K562 (cell line): ENCODE data around the gene PRM1. TPM values are rescaled to one million over a fixed set of nuclear protein-coding genes. Genes with fewer than 3 reads are reported as not detected.

Experiments
- ATF6 ChIP-seq: sonication (generic); formaldehyde crosslinking; IDR thresholded peaks from 2 replicates; pipeline ENCODE4 v1.4.0; 2020; ENCODE audit warnings: mild to moderate bottlenecking, missing genetic modification reagents
- BRD9 ChIP-seq: fragments of 450-650 bp; IDR thresholded peaks from 2 replicates; pipeline ENCODE4 v1.6.1; 2018; ENCODE audit warnings: low read depth; ENCODE audit not compliant: partially characterized antibody
- CC2D1A ChIP-seq: fragments of 450-650 bp; IDR thresholded peaks from 2 replicates; pipeline ENCODE4 v1.6.1; 2017; ENCODE audit warnings: mild to moderate bottlenecking
- E2F1 ChIP-seq: sonication (generic); formaldehyde crosslinking; IDR thresholded peaks from 2 replicates; pipeline ENCODE4 v1.8.1; 2023; ENCODE audit warnings: mild to moderate bottlenecking, missing genetic modification reagents, moderate library complexity
- E2F5 ChIP-seq: sonication (generic); formaldehyde crosslinking; IDR thresholded peaks from 2 replicates; pipeline ENCODE4 v1.8.0; 2022; ENCODE audit warnings: mild to moderate bottlenecking, missing genetic modification reagents
- FOXA3 ChIP-seq, 2 experiments: fragments of 450-650 bp in 1 of 2; sonication (generic) in 1 of 2; formaldehyde crosslinking; IDR thresholded peaks in 1 of 2; conservative IDR thresholded peaks in 1 of 2; 2 replicates each; pipeline versions ENCODE4 v1.4.0 to v1.8.0; 2020 to 2022; ENCODE audit warnings: mild to moderate bottlenecking in 2 of 2, missing genetic modification reagents in 1 of 2
- HSF4 ChIP-seq: fragments of 250-450 bp; sonication (Bioruptor Pico); IDR thresholded peaks from 2 replicates; pipeline ENCODE4 v2.1.2; 2022; ENCODE audit warnings: mild to moderate bottlenecking, moderate library complexity, borderline replicate concordance
- MTF1 ChIP-seq: fragments of 250-450 bp; sonication (Bioruptor Pico); IDR thresholded peaks from 2 replicates; pipeline ENCODE4 v1.9.0; 2021; ENCODE audit warnings: moderate library complexity, mild to moderate bottlenecking, inconsistent platforms, borderline replicate concordance
- POU5F1 ChIP-seq: fragments of 150-350 bp; IDR thresholded peaks from 2 replicates; pipeline ENCODE4 v1.6.1; 2014; ENCODE audit warnings: borderline replicate concordance, low read length, low read depth, mild to moderate bottlenecking; ENCODE audit not compliant: partially characterized antibody
- SNAPC5 ChIP-seq: fragments of 250-450 bp; sonication (Bioruptor Pico); IDR thresholded peaks from 2 replicates; pipeline ENCODE4 v1.8.0; 2021; ENCODE audit warnings: moderate library complexity, mild to moderate bottlenecking, inconsistent platforms
- THRAP3 ChIP-seq: fragments of 450-650 bp; IDR thresholded peaks from 2 replicates; pipeline ENCODE4 v1.6.1; 2016; ENCODE audit warnings: mild to moderate bottlenecking, inconsistent platforms, borderline replicate concordance
- ZKSCAN1 ChIP-seq: fragments of 150-350 bp; IDR thresholded peaks from 2 replicates; pipeline ENCODE4 v1.6.1; 2016; ENCODE audit warnings: low read depth, low read length
- ZNF134 ChIP-seq: fragments of 250-450 bp; sonication (Bioruptor Pico); conservative IDR thresholded peaks from 2 replicates; pipeline ENCODE4 v1.4.0; 2020
- ZNF146 ChIP-seq: IDR thresholded peaks from one replicate; pipeline ENCODE4 v1.6.1; 2018; ENCODE audit warnings: missing compliant biosample characterization; ENCODE audit not compliant: unreplicated experiment
- polyA plus RNA-seq, 8 experiments: library from polyadenylated mRNA; depleted of rRNA in 4 of 8; stranded (reverse) in 5 of 8; unstranded in 3 of 8; fragments of >200 nt; fragmentation: Nextera tagmentation in 2 of 8; fragmentation: Illumina TruSeq in 1 of 8; extraction: Ambion mirVana in 2 of 8; extraction: Trizol in 1 of 8; gene quantifications; 2 replicates each; pipeline versions ENCODE4 v1.2.1 to v1.2.3, GENCODE V29; 2011 to 2014; ENCODE audit warnings: inconsistent platforms in 1 of 8, missing spikeins in 1 of 8
- total RNA-seq, 7 experiments: library from RNA; depleted of rRNA in 6 of 7; stranded (reverse); fragments of >200 nt in 6 of 7; fragmentation: Illumina TruSeq in 2 of 7; extraction: Trizol in 2 of 7; gene quantifications; 2 replicates each; pipeline versions ENCODE4 v1.2.1 to v1.2.3, GENCODE V29; 2011 to 2021; ENCODE audit warnings: low replicate concordance in 1 of 7
- TF ChIP-seq, protein P1 (sequence below): fragments of 450-650 bp; formaldehyde crosslinking; conservative IDR thresholded peaks from 2 replicates; pipeline ENCODE4 v1.4.0; 2022; ENCODE audit warnings: mild to moderate bottlenecking, missing genetic modification characterization
- TF ChIP-seq, protein P2 (sequence below): fragments of 250-450 bp; sonication (Bioruptor Pico); IDR thresholded peaks from 2 replicates; pipeline ENCODE4 v1.5.0; 2021
- TF ChIP-seq, protein P3 (sequence below): IDR thresholded peaks from 2 replicates; pipeline ENCODE4 v1.6.1; 2011; ENCODE audit warnings: borderline replicate concordance, low read depth, mild to moderate bottlenecking, moderate library complexity, low read length; ENCODE audit not compliant: insufficient read depth, poor library complexity, severe bottlenecking

The PRM1 gene
- total and polyA plus RNA-seq, 9 of the 15 experiments (the other 6 are each of a cell fraction or from before 2014, with no cell fraction given), result not detected

DNA sequence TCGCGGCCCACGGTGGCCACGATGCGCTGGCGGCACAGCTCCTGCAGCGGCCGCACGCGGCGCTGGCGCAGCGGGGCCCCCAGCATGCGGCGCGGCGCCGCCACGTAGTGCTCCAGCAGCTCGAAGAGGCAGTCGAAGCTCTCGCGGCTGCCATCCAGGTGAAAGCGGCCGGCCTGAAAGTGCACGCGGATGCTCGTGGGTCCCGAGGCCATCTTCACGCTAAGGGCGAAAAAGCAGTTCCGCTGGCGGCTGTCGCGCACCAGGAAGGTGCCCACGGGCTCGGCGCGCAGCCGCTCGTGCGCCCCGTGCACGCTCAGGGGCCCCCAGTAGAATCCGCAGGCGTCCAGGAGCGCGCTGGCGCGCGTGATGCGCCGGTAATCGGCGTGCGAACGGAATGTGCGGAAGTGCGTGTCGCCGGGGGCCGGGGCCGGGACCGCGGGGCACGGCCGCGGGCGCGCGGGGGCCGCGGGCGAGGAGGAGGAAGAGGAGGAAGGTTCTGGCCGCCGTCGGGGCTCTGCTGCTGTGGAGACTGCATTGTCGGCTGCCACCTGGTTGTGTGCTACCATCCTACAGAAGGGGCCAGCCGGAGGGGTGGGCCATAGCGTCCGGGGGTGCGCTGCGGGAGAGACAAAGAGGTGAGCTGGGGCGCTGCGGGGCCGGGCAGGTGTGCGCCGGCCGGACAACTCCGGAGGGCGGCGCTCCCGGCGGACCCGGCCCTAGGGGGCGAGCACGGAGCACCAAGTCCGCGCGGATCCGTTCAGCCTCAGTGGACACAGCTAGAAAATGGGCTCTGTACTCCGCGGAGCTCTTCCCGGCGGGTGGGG is 26.0 kb downstream of the PRM1 start (continued):
- peak; percentile 100 for TF ChIP-seq E2F5
- no peak for TF ChIP-seq MTF1 (CRISPR knock-in tag)
- TF ChIP-seq, protein P1, sequence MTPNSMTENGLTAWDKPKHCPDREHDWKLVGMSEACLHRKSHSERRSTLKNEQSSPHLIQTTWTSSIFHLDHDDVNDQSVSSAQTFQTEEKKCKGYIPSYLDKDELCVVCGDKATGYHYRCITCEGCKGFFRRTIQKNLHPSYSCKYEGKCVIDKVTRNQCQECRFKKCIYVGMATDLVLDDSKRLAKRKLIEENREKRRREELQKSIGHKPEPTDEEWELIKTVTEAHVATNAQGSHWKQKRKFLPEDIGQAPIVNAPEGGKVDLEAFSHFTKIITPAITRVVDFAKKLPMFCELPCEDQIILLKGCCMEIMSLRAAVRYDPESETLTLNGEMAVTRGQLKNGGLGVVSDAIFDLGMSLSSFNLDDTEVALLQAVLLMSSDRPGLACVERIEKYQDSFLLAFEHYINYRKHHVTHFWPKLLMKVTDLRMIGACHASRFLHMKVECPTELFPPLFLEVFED (CRISPR knock-in tag), result no peak
- no peak for TF ChIP-seq SNAPC5 (CRISPR knock-in tag)
- no peak for TF ChIP-seq ZKSCAN1
- no peak for TF ChIP-seq ZNF146 (CRISPR knock-in tag)
- TF ChIP-seq E2F1 (CRISPR knock-in tag), result peak; percentile 96
- no peak for TF ChIP-seq BRD9
- no peak for TF ChIP-seq CC2D1A
- TF ChIP-seq, protein P2, sequence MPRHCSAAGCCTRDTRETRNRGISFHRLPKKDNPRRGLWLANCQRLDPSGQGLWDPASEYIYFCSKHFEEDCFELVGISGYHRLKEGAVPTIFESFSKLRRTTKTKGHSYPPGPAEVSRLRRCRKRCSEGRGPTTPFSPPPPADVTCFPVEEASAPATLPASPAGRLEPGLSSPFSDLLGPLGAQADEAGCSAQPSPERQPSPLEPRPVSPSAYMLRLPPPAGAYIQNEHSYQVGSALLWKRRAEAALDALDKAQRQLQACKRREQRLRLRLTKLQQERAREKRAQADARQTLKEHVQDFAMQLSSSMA, result no peak
- no peak for TF ChIP-seq POU5F1
- peak in 1 of 2 experiments; percentile 97; a peak in 2 of 4 replicates for TF ChIP-seq FOXA3 (CRISPR knock-in tag; conservative IDR thresholded peaks at IDR 0.05 in 1 of 2, IDR thresholded peaks at IDR 0.05 in 1 of 2)
- TF ChIP-seq ATF6 (CRISPR knock-in tag), result no peak
- TF ChIP-seq HSF4 (CRISPR knock-in tag), result no peak
- no peak for TF ChIP-seq ZNF134 (CRISPR knock-in tag)
- TF ChIP-seq, protein P3, sequence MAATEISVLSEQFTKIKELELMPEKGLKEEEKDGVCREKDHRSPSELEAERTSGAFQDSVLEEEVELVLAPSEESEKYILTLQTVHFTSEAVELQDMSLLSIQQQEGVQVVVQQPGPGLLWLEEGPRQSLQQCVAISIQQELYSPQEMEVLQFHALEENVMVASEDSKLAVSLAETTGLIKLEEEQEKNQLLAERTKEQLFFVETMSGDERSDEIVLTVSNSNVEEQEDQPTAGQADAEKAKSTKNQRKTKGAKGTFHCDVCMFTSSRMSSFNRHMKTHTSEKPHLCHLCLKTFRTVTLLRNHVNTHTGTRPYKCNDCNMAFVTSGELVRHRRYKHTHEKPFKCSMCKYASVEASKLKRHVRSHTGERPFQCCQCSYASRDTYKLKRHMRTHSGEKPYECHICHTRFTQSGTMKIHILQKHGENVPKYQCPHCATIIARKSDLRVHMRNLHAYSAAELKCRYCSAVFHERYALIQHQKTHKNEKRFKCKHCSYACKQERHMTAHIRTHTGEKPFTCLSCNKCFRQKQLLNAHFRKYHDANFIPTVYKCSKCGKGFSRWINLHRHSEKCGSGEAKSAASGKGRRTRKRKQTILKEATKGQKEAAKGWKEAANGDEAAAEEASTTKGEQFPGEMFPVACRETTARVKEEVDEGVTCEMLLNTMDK, result peak; percentile 88
- no peak for TF ChIP-seq THRAP3
